GM19324 (cell line): ENCODE data around the gene GOLGA8N.

Experiments
- ATAC-seq: cut with Tn5 transposase; IDR thresholded peaks from one replicate; pipeline ENCODE4 v1.9.1; 2021; ENCODE audit warnings: mild to moderate bottlenecking, moderate library complexity; ENCODE audit not compliant: unreplicated experiment, low FRiP score

Gene GOLGA8N

GRCh38 chr15:32649342-32649741 is 56.1 kb downstream of the GOLGA8N start:
- ATAC-seq, result no peak

GRCh38 chr15:32651229-32651837 is 58.1 kb downstream of the GOLGA8N start:
- peak; percentile 72 for ATAC-seq

GRCh38 chr15:32652178-32652577 is 58.9 kb downstream of the GOLGA8N start:
- ATAC-seq, result no peak

GRCh38 chr15:32656091-32656490 is 62.8 kb downstream of the GOLGA8N start:
- no peak for ATAC-seq

GRCh38 chr15:32656496-32656895 is 63.2 kb downstream of the GOLGA8N start:
- no peak for ATAC-seq
